ENCODE results near the gene NOS1AP. TPM values are rescaled to one million over a fixed set of nuclear protein-coding genes. Genes with fewer than 3 reads are reported as not detected.

Gene NOS1AP
- total and polyA plus RNA-seq, 2 experiments from 2014 or later = 5.8 to 6.6 TPM

GRCh38 chr1:162412002-162412401 is 342.5 kb downstream of the NOS1AP start, which contains the start of gene SH2D1B (continued):
- TF ChIP-seq, protein P1, sequence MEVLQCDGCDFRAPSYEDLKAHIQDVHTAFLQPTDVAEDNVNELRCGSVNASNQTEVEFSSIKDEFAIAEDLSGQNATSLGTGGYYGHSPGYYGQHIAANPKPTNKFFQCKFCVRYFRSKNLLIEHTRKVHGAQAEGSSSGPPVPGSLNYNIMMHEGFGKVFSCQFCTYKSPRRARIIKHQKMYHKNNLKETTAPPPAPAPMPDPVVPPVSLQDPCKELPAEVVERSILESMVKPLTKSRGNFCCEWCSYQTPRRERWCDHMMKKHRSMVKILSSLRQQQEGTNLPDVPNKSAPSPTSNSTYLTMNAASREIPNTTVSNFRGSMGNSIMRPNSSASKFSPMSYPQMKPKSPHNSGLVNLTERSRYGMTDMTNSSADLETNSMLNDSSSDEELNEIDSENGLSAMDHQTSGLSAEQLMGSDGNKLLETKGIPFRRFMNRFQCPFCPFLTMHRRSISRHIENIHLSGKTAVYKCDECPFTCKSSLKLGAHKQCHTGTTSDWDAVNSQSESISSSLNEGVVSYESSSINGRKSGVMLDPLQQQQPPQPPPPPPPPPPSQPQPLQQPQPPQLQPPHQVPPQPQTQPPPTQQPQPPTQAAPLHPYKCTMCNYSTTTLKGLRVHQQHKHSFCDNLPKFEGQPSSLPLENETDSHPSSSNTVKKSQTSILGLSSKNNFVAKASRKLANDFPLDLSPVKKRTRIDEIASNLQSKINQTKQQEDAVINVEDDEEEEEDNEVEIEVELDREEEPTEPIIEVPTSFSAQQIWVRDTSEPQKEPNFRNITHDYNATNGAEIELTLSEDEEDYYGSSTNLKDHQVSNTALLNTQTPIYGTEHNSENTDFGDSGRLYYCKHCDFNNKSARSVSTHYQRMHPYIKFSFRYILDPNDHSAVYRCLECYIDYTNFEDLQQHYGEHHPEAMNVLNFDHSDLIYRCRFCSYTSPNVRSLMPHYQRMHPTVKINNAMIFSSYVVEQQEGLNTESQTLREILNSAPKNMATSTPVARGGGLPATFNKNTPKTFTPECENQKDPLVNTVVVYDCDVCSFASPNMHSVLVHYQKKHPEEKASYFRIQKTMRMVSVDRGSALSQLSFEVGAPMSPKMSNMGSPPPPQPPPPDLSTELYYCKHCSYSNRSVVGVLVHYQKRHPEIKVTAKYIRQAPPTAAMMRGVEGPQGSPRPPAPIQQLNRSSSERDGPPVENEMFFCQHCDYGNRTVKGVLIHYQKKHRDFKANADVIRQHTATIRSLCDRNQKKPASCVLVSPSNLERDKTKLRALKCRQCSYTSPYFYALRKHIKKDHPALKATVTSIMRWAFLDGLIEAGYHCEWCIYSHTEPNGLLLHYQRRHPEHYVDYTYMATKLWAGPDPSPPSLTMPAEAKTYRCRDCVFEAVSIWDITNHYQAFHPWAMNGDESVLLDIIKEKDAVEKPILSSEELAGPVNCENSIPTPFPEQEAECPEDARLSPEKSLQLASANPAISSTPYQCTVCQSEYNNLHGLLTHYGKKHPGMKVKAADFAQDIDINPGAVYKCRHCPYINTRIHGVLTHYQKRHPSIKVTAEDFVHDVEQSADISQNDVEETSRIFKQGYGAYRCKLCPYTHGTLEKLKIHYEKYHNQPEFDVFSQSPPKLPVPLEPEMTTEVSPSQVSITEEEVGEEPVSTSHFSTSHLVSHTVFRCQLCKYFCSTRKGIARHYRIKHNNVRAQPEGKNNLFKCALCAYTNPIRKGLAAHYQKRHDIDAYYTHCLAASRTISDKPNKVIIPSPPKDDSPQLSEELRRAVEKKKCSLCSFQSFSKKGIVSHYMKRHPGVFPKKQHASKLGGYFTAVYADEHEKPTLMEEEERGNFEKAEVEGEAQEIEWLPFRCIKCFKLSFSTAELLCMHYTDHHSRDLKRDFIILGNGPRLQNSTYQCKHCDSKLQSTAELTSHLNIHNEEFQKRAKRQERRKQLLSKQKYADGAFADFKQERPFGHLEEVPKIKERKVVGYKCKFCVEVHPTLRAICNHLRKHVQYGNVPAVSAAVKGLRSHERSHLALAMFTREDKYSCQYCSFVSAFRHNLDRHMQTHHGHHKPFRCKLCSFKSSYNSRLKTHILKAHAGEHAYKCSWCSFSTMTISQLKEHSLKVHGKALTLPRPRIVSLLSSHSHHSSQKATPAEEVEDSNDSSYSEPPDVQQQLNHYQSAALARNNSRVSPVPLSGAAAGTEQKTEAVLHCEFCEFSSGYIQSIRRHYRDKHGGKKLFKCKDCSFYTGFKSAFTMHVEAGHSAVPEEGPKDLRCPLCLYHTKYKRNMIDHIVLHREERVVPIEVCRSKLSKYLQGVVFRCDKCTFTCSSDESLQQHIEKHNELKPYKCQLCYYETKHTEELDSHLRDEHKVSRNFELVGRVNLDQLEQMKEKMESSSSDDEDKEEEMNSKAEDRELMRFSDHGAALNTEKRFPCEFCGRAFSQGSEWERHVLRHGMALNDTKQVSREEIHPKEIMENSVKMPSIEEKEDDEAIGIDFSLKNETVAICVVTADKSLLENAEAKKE (CRISPR knock-in tag; IDR thresholded peaks at IDR 0.05) = no peak
- TF ChIP-seq JUNB (IDR thresholded peaks at IDR 0.05; ENCODE audit: unreplicated experiment) (no peak), ETS1 (IDR thresholded peaks at IDR 0.05) (no peak), REST (IDR thresholded peaks at IDR 0.05; ENCODE audit: unreplicated experiment) (no peak), STAT1 (IDR thresholded peaks at IDR 0.05; ENCODE audit: unreplicated experiment) (no peak), ZNF331 (CRISPR knock-in tag; IDR thresholded peaks at IDR 0.05; ENCODE audit: low read depth) (no peak), ZNF114 (CRISPR knock-in tag; IDR thresholded peaks at IDR 0.05) (no peak)
- TF ChIP-seq, protein P2, sequence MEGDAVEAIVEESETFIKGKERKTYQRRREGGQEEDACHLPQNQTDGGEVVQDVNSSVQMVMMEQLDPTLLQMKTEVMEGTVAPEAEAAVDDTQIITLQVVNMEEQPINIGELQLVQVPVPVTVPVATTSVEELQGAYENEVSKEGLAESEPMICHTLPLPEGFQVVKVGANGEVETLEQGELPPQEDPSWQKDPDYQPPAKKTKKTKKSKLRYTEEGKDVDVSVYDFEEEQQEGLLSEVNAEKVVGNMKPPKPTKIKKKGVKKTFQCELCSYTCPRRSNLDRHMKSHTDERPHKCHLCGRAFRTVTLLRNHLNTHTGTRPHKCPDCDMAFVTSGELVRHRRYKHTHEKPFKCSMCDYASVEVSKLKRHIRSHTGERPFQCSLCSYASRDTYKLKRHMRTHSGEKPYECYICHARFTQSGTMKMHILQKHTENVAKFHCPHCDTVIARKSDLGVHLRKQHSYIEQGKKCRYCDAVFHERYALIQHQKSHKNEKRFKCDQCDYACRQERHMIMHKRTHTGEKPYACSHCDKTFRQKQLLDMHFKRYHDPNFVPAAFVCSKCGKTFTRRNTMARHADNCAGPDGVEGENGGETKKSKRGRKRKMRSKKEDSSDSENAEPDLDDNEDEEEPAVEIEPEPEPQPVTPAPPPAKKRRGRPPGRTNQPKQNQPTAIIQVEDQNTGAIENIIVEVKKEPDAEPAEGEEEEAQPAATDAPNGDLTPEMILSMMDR (conservative IDR thresholded peaks at IDR 0.05; ENCODE audit: low read depth in 2 of 2) = no peak
